GM21423 (cell line): ENCODE data around the gene SLC66A3.

ENCODE experiments used
- ATAC-seq: cut with Tn5 transposase; IDR thresholded peaks from one replicate; pipeline ENCODE4 v1.9.1; 2021; ENCODE audit warnings: mild to moderate bottlenecking, moderate library complexity; ENCODE audit not compliant: unreplicated experiment

SLC66A3 gene

DNA sequence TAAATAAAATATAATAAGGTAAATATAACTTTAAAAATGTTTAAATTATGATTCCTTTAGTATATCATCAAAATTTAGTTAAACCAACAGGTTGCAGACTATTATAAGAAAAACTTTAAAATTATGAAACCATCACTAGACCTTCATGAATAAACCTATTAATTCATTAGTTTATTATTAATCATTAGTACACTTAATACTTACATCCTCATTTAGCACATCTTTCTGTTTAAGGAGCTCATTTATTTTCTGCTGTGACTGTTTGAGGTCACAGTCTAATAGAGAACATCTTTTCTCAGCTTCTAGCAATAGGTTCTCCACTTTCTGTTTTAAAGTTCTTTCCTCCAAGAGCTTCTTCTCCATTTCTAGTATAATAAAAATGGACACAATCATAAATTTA, 52.8 kb downstream of the SLC66A3 start:
- no peak for ATAC-seq

DNA sequence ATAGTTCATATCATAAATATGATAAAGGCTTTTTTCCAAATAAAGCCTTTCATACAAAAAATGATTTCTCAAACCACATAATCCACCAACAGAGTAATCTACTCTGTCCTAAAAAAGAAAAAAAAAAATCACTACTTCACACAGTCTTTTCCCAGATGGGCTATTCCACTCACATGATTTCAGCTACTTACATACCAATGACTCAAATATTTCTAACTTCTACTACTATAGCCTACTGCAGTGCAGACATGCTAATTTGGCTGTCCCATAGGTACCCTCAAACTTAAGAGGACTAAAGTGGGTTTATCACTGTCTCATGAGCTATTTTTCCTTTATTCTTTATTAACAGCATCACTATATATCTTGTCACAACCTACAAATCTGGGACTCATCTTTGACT, 57.4 kb downstream of the SLC66A3 start:
- no peak for ATAC-seq

DNA sequence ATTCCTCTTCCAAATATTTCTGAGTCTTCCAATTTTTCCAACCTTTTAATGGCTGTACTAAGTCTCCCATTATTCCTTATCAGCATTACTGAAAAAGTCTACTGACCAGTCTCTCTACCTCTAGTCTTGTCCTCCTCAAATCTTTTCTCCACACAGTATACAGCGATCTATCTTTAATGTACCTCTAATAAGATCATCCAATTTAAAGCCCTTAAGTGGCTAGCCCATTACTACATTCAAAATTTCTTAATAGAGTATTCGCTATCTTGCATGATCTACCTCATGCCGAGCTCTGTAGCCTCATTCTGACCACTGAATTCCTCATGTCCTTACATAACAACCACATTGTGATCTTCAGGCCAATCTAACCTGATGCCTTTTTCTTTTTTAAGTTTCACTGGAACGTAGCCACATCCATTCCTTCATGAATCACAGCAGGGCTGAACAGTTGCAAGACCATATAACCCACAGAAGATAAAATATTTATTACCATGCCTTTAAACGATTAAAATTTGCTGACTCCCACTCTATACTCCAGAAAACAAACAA, 57.9 kb downstream of the SLC66A3 start:
- no peak for ATAC-seq

DNA sequence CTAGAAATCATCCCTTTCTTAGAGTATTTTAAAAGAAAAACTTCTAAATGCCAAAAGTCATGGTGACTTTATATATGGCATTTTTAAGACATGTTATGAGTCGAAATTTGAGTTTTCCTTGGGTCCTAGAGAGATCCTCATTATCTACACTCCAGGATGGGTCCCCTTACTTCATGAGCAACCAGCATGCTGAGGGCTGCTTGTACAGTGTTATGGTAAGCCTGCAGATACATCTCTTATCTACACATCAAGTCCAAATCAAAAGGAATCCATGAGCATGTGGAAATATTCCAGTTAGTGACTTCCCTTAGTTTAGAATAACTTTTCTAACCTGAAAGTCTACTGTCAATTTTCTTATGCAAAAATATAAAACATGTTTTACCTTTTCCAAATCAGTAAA, 58.7 kb downstream of the SLC66A3 start:
- ATAC-seq, result no peak

DNA sequence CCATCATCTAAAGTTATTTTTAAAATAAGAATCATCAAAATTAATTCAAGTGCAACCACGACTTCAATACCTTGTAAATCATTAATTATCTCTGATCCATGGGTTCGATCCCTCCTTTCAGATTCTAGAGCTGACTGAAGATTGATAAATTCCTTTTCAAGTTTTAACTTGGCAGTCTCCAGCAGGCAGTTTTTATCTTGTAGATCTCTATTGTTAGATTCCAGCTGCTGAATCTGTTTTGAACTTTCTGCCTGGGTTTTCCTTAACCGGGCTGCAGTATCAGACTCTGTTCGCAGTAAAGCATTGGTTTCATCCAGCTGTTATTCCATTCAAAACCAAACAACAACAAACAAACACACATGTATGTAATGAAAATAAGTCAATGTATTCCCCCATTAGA, 59.5 kb downstream of the SLC66A3 start:
- ATAC-seq, result no peak

DNA sequence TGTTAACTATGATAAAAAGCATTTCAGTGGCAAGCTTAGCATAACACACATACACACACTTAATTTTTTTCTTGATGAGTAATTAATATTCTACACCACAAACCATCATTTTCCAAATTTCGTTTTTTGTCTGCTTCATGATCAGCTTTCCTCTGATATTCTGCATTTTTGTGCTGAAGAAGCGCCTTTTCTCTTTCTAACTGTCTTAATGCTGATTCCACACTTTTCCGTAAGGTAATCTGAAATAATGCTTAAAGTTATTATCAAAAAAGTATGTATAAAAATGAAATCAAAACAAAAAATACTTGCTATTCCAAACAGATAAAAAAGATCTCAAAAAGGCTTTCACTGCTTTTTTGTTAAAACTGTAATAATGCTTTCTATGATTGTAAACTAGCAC, 60.1 kb downstream of the SLC66A3 start:
- ATAC-seq, result no peak

DNA sequence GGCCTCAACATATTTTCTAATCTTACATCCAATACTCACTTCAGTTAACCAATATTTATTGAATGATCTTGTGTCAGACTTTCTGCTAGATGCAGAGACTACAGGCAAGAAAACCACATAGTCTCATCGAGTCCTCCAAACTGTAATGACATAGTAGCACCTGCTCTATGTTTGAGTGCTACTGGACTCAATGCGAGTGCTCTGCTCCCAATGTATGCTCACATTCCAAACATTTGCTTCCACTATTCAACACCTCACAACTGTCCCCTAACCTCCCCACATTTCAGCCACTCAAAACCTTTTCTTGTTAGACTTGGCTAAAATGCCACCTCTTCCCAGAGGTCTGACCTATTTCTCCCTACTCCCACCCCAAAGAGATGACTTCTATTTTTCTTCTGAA, 65.2 kb downstream of the SLC66A3 start:
- no peak for ATAC-seq

DNA sequence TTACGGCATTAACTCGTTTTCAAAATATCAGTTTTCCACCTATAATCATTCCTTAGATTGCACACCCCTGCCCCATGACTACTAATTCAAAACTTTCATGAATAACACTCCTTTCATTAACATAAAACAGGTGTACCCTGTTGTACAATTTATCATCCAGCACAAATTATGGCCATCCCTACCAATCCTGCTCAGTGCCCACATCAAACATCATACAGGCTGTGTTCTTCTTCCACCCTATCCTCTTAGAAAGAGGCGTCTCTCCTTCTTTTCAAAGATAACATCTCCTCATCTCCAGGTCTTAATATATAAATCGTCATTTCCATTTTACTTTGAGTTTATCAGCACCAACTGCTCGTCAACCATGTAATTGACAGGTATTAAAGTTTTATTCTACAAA, 67.6 kb downstream of the SLC66A3 start:
- ATAC-seq, result no peak

DNA sequence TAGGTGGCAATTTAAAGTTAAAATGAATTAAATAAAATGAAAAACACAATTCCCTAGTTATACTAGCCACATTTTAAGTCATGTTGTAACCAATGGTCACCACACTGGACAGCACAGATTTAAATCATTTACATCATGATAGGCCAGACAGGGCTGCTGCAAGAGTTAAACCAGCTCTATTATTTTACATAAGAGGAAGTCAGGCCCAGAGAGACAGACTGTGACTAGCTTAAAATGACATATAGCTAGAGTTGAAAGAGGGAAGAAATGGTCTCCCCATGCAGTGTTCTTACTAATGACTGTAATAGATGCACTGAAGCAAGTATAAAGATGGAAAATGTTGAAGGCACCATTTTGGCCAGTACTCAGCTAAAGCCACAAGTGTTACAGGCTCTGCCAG, 69.6 kb downstream of the SLC66A3 start:
- ATAC-seq, result no peak

DNA sequence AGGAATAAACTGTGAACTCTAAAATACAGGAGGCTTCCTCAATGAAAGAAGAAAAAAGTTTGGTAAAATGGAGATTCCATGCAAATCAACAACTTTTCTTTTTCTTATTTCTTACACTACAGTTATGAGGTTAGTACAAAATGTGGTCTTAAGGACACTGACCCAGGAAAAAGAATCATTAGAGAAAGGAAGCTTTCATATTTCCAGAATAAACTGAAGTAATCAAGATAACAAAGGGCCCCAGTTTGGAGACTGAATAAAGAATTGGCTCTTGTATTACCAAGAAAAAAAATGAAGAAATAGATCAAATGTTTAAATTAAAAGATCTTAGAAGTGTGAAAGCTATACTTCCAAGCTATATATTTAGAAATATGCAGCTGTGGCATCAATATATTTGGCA, 72.3 kb downstream of the SLC66A3 start:
- no peak for ATAC-seq
